HepG2 (cell line): Measurements from ENCODE around the gene ELP4. TPM values are rescaled to one million over a fixed set of nuclear protein-coding genes. Genes with fewer than 3 reads are reported as not detected.

ENCODE experiments used
- ATF6 ChIP-seq: sonication (generic); formaldehyde crosslinking; conservative IDR thresholded peaks from 2 replicates; pipeline ENCODE4 v1.4.0; 2020; ENCODE audit warnings: missing genetic modification reagents
- DNMT3B ChIP-seq: conservative IDR thresholded peaks from 2 replicates; pipeline ENCODE4 v1.6.1; 2016; ENCODE audit warnings: missing biosample characterization, control low read depth
- FOXM1 ChIP-seq: sonication (generic); formaldehyde crosslinking; IDR thresholded peaks from 2 replicates; pipeline ENCODE4 v1.5.0; 2020; ENCODE audit warnings: missing genetic modification reagents
- HNF4A ChIP-seq: sonication (generic); formaldehyde crosslinking; IDR thresholded peaks from 2 replicates; pipeline ENCODE4 v1.4.0; 2020; ENCODE audit warnings: missing genetic modification reagents
- MNT ChIP-seq: fragments of 450-650 bp; IDR thresholded peaks from 2 replicates; pipeline ENCODE4 v1.6.1; 2016
- NBN ChIP-seq: fragments of 450-650 bp; conservative IDR thresholded peaks from 2 replicates; pipeline ENCODE4 v1.6.1; 2017
- ZBTB38 ChIP-seq: sonication (generic); formaldehyde crosslinking; IDR thresholded peaks from 2 replicates; pipeline ENCODE4 v1.5.1; 2020; ENCODE audit warnings: mild to moderate bottlenecking, missing genetic modification reagents
- ZNF292 ChIP-seq: sonication (generic); formaldehyde crosslinking; IDR thresholded peaks from 2 replicates; pipeline ENCODE4 v1.8.1; 2022; ENCODE audit warnings: mild to moderate bottlenecking, low read depth, missing genetic modification reagents, borderline replicate concordance
- ZNF567 ChIP-seq: sonication (generic); formaldehyde crosslinking; IDR thresholded peaks from 2 replicates; pipeline ENCODE4 v1.8.1; 2023; ENCODE audit warnings: mild to moderate bottlenecking, missing genetic modification reagents, borderline replicate concordance
- ZNF646 ChIP-seq: sonication (generic); formaldehyde crosslinking; IDR thresholded peaks from 2 replicates; pipeline ENCODE4 v1.9.0; 2021; ENCODE audit warnings: mild to moderate bottlenecking, missing genetic modification reagents
- ZNF703 ChIP-seq: sonication (generic); formaldehyde crosslinking; IDR thresholded peaks from 2 replicates; pipeline ENCODE4 v1.5.1; 2020; ENCODE audit warnings: missing genetic modification reagents, mild to moderate bottlenecking, moderate library complexity, borderline replicate concordance
- polyA plus RNA-seq, 8 experiments: library from polyadenylated mRNA; depleted of rRNA in 3 of 8; stranded (reverse) in 7 of 8; unstranded in 1 of 8; fragments of >200 nt; fragmentation: Illumina TruSeq in 4 of 8; extraction: Trizol in 4 of 8; gene quantifications; 2 replicates each; pipeline versions ENCODE4 v1.2.1 to v1.2.3, GENCODE V29; 2011 to 2016; ENCODE audit warnings: low read depth in 4 of 8, missing spikeins in 1 of 8, mixed read lengths in 1 of 8; ENCODE audit not compliant: insufficient read depth in 1 of 8
- total RNA-seq, 5 experiments: library from RNA; depleted of rRNA; stranded (reverse); fragments of >200 nt; fragmentation: Illumina TruSeq; extraction: Trizol; gene quantifications; 2 replicates each; pipeline ENCODE4 v1.2.3, GENCODE V29; 2016; ENCODE audit warnings: low read depth in 1 of 5

Gene ELP4
- total and polyA plus RNA-seq, 2 of the 13 experiments (the other 11 are each of a cell fraction or from before 2014, with no cell fraction given): 12.8 to 19.1 TPM

- TF ChIP-seq ZNF646: no peak
- no peak for TF ChIP-seq DNMT3B (CRISPR knock-in tag)
- no peak for TF ChIP-seq ZNF567 (CRISPR knock-in tag)
- TF ChIP-seq MNT: no peak
- TF ChIP-seq FOXM1 (CRISPR knock-in tag): no peak
- TF ChIP-seq ZBTB38: no peak
- no peak for TF ChIP-seq ATF6
- no peak for TF ChIP-seq ZNF703 (CRISPR knock-in tag)
- TF ChIP-seq NBN: no peak
- TF ChIP-seq ZNF292: no peak
- TF ChIP-seq HNF4A (CRISPR knock-in tag): no peak
- TF ChIP-seq, all 625 proteins: peak for 0
Measured at GRCh38 chr11:31628111-31628510, 118.5 kb downstream of the ELP4 start (continued).
